SIG-M5 (cell line): ENCODE data around the gene KCNN3.
"Not testable (repeated sequence)": the region's sequence is repeated elsewhere in the genome, so short reads cannot be mapped to it uniquely, and the experiment has no call there.

Experiments
- DNase-seq: peaks from one replicate; lab custom pipeline; 2025; lab: John Stamatoyannopoulos, UW

The KCNN3 gene

GRCh38 chr1:154870115-154870571, at the start of gene KCNN3:
TSS of gene KCNN3 (minus strand) at chr1:154870281. CDS start at chr1:154869964, 317 bp downstream.
- peak; percentile 72 for DNase-seq

- DNase-seq = no peak
Measured at GRCh38 chr1:154913273-154913672, 43.2 kb upstream of the KCNN3 start.

DNA sequence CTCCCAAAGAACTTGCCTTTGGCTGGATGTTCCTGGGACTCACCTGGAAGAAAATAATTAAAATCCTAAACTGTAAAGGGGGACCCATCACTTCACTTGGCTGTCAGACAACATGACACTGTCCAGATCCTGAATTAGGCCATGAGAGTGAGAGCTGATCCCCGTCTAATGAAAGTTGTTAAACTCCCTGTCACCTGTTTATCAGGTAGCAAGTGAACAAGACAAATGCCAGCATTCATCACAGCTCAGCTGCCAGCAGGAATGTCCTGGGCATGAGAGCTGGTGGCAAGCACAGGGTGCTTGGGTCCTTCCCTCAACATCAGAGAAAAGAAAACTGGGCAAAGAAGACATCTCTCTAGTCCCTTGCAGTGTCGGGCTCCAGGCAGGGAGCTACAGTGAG, 42.7 kb upstream of the KCNN3 start:
- no peak for DNase-seq

DNA sequence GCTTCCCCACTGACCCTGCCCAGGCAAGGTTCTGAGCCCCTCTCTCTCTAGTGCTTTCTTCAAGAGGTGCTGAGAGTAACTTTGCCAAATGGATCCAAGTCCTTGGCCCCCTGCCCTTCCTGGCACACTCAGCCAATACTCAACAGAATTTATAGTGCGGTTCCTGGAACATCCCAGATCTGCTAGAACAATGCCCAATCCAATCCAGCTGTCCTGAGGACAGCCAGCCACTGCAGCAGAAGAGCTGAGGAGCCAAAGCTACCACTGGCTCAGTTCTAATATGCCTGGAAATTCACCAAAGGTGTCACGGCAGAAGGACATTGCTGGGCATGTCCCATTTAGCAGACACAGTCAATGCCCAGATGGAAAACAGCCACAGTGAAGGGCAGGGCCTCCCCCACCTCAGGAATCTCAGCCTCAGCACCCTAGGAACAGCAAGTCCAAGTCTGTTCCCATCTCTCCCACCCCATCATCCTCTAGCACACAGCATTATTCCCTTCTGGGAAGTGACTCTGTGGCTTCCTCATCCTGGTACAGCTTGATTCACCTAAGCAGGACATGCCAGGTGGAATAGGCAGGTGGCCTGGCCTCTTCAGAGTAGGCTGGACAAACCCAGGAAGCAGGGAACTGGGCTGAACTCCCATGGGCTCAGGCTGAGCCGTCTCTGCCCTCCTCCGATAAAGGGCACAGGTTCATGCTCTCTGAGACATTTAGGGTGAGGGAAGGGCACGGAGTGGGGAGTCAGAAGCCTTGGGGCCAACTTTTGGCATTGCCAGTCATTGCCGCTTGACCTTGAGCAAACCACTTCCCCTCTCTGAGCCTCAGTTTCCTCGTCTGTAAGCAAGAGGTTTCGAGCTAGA, 41.8 kb upstream of the KCNN3 start:
- no peak for DNase-seq

DNA sequence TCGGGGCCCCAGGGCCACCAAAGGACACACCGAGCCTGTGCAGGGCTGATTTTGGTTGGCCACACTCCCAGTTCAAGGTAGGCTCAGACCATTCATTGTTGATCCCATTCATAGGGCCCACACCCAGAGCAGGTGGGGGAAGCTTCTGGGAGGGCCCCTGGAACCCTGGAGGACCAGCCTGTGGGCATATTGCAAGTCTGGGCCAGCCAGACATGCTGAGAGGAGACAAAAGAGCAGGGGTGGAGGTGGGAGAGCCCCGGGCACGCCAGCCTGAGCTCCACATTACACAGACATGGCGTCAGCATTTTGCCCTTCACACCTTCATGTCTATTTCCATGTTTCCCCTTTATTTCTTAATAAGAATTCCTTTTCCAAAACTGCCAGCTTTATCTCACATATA, 40.8 kb upstream of the KCNN3 start:
- no peak for DNase-seq

DNA sequence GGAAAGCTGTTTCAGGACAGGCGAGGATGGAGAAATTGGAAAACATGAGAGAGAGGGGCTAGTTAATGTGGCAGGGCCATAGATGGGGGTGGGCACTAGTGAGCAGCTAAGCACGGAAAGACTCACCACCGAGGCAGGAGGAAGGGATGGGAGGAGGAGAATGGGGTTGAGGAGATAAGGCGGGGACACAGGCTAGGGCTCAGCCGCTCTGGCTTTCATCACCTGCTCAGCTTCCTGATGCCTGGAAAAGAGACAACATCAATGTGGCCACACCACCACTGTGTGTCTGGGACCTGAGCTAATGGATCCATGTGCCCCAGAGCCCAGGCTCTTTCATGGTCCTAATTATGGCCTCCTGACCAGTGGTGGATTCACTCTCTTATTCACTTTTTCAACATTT, 38.9 kb upstream of the KCNN3 start:
- no peak for DNase-seq

GRCh38 chr1:154908129-154908528, 38.0 kb upstream of the KCNN3 start:
- not testable (repeated sequence) for DNase-seq

DNA sequence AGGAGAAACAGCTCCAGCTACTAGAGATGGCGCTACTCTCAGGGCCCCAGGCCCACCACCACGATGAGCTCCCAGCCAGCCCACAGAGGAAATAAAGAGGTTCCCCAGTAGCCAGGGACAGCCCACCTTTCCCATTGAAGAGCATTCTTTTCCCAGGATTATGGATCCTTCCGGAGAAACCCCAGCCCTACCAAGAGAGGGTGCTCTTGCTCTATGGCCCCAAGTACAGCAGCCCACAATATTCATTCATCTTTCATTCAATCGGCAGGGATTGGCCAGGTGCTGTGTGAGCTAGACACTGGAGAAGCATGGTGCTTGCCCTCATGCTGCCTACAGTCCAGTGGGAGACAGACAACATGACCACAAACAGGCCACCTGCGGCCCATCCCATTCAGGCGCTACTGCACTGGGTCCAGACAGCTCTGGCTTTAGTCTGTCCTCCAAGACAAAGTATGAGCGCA, 36.6 kb upstream of the KCNN3 start:
- DNase-seq = no peak

DNA sequence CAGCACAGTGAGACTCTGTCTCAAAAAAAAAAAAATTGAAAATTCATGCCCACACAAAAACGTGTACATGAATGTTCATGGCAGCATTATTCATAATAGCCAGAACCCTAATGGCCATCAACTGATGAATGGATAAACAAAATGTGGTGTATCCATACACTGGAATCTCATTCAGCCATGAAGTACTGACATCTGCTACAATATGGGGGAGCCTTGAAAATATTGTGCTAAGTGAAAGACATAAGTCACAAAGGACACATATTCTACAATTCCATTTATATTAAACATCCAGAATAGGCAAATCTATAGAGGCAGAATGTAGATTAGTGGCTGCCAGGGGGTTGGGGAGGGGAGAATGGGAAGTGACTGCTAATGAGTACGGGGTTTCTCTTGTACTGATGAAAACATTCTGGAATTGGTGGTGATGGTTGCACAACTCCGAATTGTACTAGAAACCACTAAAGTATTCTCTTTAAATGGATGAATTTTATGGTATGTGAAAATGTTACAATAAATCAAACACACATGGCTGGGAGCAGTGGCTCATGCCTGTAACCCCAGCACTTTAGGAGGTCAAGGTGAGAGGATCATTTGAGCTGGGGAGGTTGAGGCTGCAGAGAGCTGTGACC, 33.0 kb upstream of the KCNN3 start:
- no peak for DNase-seq

DNA sequence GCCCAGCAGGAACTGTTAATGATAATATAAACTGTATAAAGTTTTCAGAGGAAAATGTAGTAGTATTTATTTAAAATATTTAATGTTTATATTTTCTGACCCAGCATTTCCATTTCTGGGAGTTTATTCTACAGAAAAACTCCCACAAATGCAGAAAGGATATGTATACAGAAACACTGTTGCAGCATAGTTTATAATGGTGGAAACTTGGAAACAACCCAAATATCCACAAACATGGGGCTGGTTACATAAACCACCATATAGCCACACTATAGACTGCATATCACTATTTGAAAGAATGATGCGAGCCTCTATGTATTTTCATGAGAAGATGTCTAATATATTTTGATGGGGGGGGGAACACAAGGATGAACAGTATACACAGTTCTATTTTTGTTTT, 31.5 kb upstream of the KCNN3 start:
- no peak for DNase-seq

- no peak for DNase-seq
Measured at GRCh38 chr1:154899041-154899440, 29.0 kb upstream of the KCNN3 start.

- DNase-seq = no peak
Measured at GRCh38 chr1:154896771-154897286, 26.7 kb upstream of the KCNN3 start.

- DNase-seq = no peak
Measured at GRCh38 chr1:154895798-154896197, 25.7 kb upstream of the KCNN3 start.

DNA sequence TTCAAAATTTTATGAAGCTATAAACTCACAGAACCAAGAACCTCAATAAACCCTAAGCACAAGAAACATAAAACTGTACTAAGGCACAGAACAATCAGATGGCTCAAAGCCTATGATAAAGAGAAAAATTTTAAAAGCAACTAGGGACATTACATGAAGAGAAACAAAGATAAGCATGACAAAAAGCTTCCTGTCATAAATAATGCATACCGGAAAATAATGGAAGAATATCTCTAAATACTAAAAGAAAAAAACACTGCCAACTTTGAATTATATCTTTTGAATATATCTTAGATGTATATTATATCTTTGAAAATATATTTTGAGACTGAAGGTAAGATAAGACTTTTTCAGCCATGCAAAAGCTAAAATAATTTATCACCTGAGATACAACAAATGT, 21.4 kb upstream of the KCNN3 start:
- DNase-seq = no peak

DNA sequence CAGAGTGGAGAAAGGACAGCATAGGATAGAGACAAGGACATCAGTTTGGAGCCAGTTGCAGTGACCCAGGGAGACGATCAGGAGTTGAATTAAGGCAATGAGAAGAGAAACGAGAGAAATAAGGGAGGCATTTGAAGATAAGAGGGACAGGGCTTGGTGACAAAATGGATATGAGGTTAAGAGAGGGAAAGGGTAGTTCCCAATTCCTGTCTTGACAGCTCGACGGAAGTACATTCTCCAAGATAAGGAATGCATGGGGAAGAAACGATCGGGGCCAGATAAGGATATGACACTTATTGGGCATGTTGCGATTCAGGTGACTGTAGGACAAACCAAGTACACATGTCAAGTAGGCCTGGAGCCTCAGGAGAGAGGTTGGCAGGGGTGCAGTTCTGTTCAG, 18.7 kb upstream of the KCNN3 start:
- no peak for DNase-seq

GRCh38 chr1:154886281-154887015, 16.4 kb upstream of the KCNN3 start:
- no peak for DNase-seq

GRCh38 chr1:154884869-154885701, 15.0 kb upstream of the KCNN3 start:
- DNase-seq = no peak

GRCh38 chr1:154883919-154884868, 14.1 kb upstream of the KCNN3 start:
- DNase-seq = no peak

- DNase-seq = no peak
Measured at GRCh38 chr1:154881820-154882535, 11.9 kb upstream of the KCNN3 start.

- DNase-seq = no peak
Measured at GRCh38 chr1:154880671-154881070, 10.6 kb upstream of the KCNN3 start.
